HG02571 (cell line): Measurements from ENCODE around the gene COL25A1.

Source experiments
- ATAC-seq: cut with Tn5 transposase; IDR thresholded peaks from one replicate; pipeline ENCODE4 v1.9.1; 2021; ENCODE audit warnings: mild to moderate bottlenecking, moderate library complexity; ENCODE audit not compliant: unreplicated experiment

The COL25A1 gene

GRCh38 chr4:109294006-109294405 lies 8.5 kb downstream of the COL25A1 start:
- peak; percentile 92 for ATAC-seq

GRCh38 chr4:109291707-109292238 lies 10.7 kb downstream of the COL25A1 start:
- no peak for ATAC-seq

GRCh38 chr4:109290918-109291317 lies 11.5 kb downstream of the COL25A1 start:
- ATAC-seq, result no peak

- peak; percentile 77 for ATAC-seq
Measured at GRCh38 chr4:109278594-109279031, 23.8 kb downstream of the COL25A1 start.

- peak; percentile 58 for ATAC-seq
Measured at GRCh38 chr4:109276482-109277095, 25.9 kb downstream of the COL25A1 start.

GRCh38 chr4:109275066-109275745 lies 27.3 kb downstream of the COL25A1 start:
- ATAC-seq, result no peak

- ATAC-seq, result no peak
Measured at GRCh38 chr4:109266891-109267290, 35.6 kb downstream of the COL25A1 start.

- no peak for ATAC-seq
Measured at GRCh38 chr4:109266236-109266635, 36.2 kb downstream of the COL25A1 start.

- no peak for ATAC-seq
Measured at GRCh38 chr4:109263721-109264120, 38.7 kb downstream of the COL25A1 start.

- no peak for ATAC-seq
Measured at GRCh38 chr4:109256818-109257217, 45.6 kb downstream of the COL25A1 start.

GRCh38 chr4:109254845-109255244 lies 47.6 kb downstream of the COL25A1 start:
- ATAC-seq, result no peak

GRCh38 chr4:109251396-109251795 lies 51.1 kb downstream of the COL25A1 start:
- no peak for ATAC-seq

GRCh38 chr4:109248322-109248900 lies 54.0 kb downstream of the COL25A1 start:
- no peak for ATAC-seq

- no peak for ATAC-seq
Measured at GRCh38 chr4:109243871-109244270, 58.6 kb downstream of the COL25A1 start.

- no peak for ATAC-seq
Measured at GRCh38 chr4:109238746-109239145, 63.7 kb downstream of the COL25A1 start.

GRCh38 chr4:109235683-109236082 lies 66.8 kb downstream of the COL25A1 start:
- no peak for ATAC-seq

GRCh38 chr4:109234596-109234995 lies 67.9 kb downstream of the COL25A1 start:
- ATAC-seq, result no peak

- ATAC-seq, result no peak
Measured at GRCh38 chr4:109233570-109233969, 68.9 kb downstream of the COL25A1 start.

- ATAC-seq, result no peak
Measured at GRCh38 chr4:109232681-109233080, 69.8 kb downstream of the COL25A1 start.

- no peak for ATAC-seq
Measured at GRCh38 chr4:109231331-109231730, 71.1 kb downstream of the COL25A1 start.

GRCh38 chr4:109229028-109229427 lies 73.4 kb downstream of the COL25A1 start:
- ATAC-seq, result no peak

GRCh38 chr4:109218288-109218687 lies 84.2 kb downstream of the COL25A1 start:
- no peak for ATAC-seq
